Dermis blood vessel endothelial cell (primary cell): ENCODE data around the gene WDR90. TPM values are rescaled to one million over a fixed set of nuclear protein-coding genes. Genes with fewer than 3 reads are reported as not detected.

Experiments
- DNase-seq: peaks from one replicate; pipeline ENCODE4 v3.0.0; 2010
- total RNA-seq: library from RNA; depleted of rRNA; stranded (reverse); fragments of >200 nt; gene quantifications from 2 replicates; pipeline ENCODE4 v1.2.3, GENCODE V29; 2014

The WDR90 gene
- 10.7 and 15.1 TPM in 2 replicates for total RNA-seq

GRCh38 chr16:648781-649589, at the start of gene WDR90:
Gene WDR90, plus strand, starts transcription at chr16:649365. Its CDS starts 52 bp downstream, at chr16:649417.
- DNase-seq: peak; percentile 93

- peak; percentile 38 for DNase-seq
Observed at GRCh38 chr16:600781-601180, 48.4 kb upstream of the WDR90 start.

- DNase-seq: no peak
Observed at GRCh38 chr16:603933-604332, 45.2 kb upstream of the WDR90 start.

GRCh38 chr16:606656-607307, 42.4 kb upstream of the WDR90 start:
- no peak for DNase-seq

GRCh38 chr16:608019-608418, 41.1 kb upstream of the WDR90 start:
- DNase-seq: no peak

GRCh38 chr16:609316-609715, 39.8 kb upstream of the WDR90 start:
- DNase-seq: no peak

GRCh38 chr16:609984-610383, 39.2 kb upstream of the WDR90 start:
- no peak for DNase-seq

GRCh38 chr16:610513-611381, 38.4 kb upstream of the WDR90 start:
- DNase-seq: peak; percentile 60

- no peak for DNase-seq
Observed at GRCh38 chr16:615122-615521, 34.0 kb upstream of the WDR90 start.

GRCh38 chr16:616733-617586, 32.2 kb upstream of the WDR90 start:
- DNase-seq: no peak

- DNase-seq: no peak
Observed at GRCh38 chr16:617855-618254, 31.3 kb upstream of the WDR90 start.

- DNase-seq: no peak
Observed at GRCh38 chr16:619476-620100, 29.6 kb upstream of the WDR90 start.

- no peak for DNase-seq
Observed at GRCh38 chr16:620700-621525, 28.3 kb upstream of the WDR90 start.

- DNase-seq: no peak
Observed at GRCh38 chr16:621526-622105, 27.5 kb upstream of the WDR90 start.

GRCh38 chr16:622920-623280, 26.3 kb upstream of the WDR90 start:
- no peak for DNase-seq

- DNase-seq: no peak
Observed at GRCh38 chr16:624526-625070, 24.6 kb upstream of the WDR90 start.

GRCh38 chr16:625117-625976, 23.8 kb upstream of the WDR90 start:
- no peak for DNase-seq

- DNase-seq: no peak
Observed at GRCh38 chr16:625977-626765, 23.0 kb upstream of the WDR90 start.
